Naive B cell (primary cell): ENCODE data around the gene RAB14. TPM values are rescaled to one million over a fixed set of nuclear protein-coding genes. Genes with fewer than 3 reads are reported as not detected.

ENCODE experiments used
- ATAC-seq, 2 donors: fragments of 150-1000 bp; cut with Tn5 transposase; 2 replicates each; pipeline ENCODE4 v1.10.0; 2021; ENCODE audit warnings: low read depth in 2 of 2, mild to moderate bottlenecking in 2 of 2, moderate library complexity in 2 of 2
- DNase-seq: peaks from one replicate; pipeline ENCODE4 v3.0.0; 2022
- H3K27ac Mint-ChIP-seq, 6 donors: one replicate each; pipeline ENCODE4 v1.8.0; 2020 to 2022; ENCODE audit warnings: mild to moderate bottlenecking in 6 of 6, mixed read lengths in 6 of 6, moderate library complexity in 5 of 6, inconsistent platforms in 2 of 6
- H3K27me3 Mint-ChIP-seq, 3 donors: one replicate each; pipeline ENCODE4 v1.8.0; 2021 to 2022; ENCODE audit warnings: mixed read lengths in 3 of 3, mild to moderate bottlenecking in 1 of 3
- H3K36me3 Mint-ChIP-seq, 2 donors: one replicate each; pipeline ENCODE4 v1.8.0; 2020 to 2022; ENCODE audit warnings: mixed read lengths in 2 of 2, inconsistent platforms in 1 of 2, mild to moderate bottlenecking in 1 of 2
- H3K4me1 Mint-ChIP-seq, 3 donors: one replicate each; pipeline ENCODE4 v1.8.0; 2020 to 2022; ENCODE audit warnings: mixed read lengths in 3 of 3, inconsistent platforms in 1 of 3, mild to moderate bottlenecking in 1 of 3, moderate library complexity in 1 of 3
- H3K4me3 Mint-ChIP-seq, 8 donors: one replicate each; pipeline ENCODE4 v1.8.0; 2020 to 2022; ENCODE audit warnings: mild to moderate bottlenecking in 8 of 8, mixed read lengths in 8 of 8, moderate library complexity in 8 of 8, inconsistent platforms in 2 of 8
- H3K9me3 Mint-ChIP-seq, 7 donors: one replicate each; pipeline ENCODE4 v1.8.0; 2020 to 2022; ENCODE audit warnings: mixed read lengths in 7 of 7, mild to moderate bottlenecking in 5 of 7, inconsistent platforms in 2 of 7, moderate library complexity in 1 of 7
- polyA plus RNA-seq, 6 donors: library from polyadenylated mRNA; unstranded; fragments of 300-500 nt; fragmentation: Illumina TruSeq; gene quantifications; one replicate each; pipeline ENCODE4 v1.2.3, GENCODE V29; 2021; ENCODE audit warnings: low read depth in 6 of 6

RAB14 gene
- 10 to 100 TPM; 42.2 to 49.1 (median 44.8) TPM for polyA plus RNA-seq

- DNase-seq, result peak; percentile 100
- Mint-ChIP-seq H3K9me3 (no peaks in the 10 kb centered on the region), H3K27me3 (no peaks in the 10 kb centered on the region), H3K4me3 (peak within 1 kb of the TSS; percentile 87 to 98 (median 95)), H3K27ac (peak within 1 kb of the TSS; percentile 92 to 98 (median 96)), H3K36me3 (no peaks in the 10 kb centered on the region), H3K4me1 (peaks cover 53 to 56% (median 56%) of the 10 kb centered on the region in 3 donors)
- ATAC-seq, result peak; percentile 85 to 87
Observed at GRCh38 chr9:121201738-121202533, at the start of gene RAB14. TSS of gene RAB14 (minus strand) at chr9:121201869. CDS start at chr9:121193412, 8,457 bp downstream.

GRCh38 chr9:121249563-121249962, 47.9 kb upstream of the RAB14 start:
- H3K36me3 Mint-ChIP-seq, result peaks cover 14 to 21% of the 10 kb centered on the region in 2 donors
- peak overlapping the region in 5 of 6 donors; percentile 18 to 83 (median 48) for H3K27ac Mint-ChIP-seq
- peak; percentile 27 for DNase-seq
- H3K27me3 Mint-ChIP-seq, result no peaks in the 10 kb centered on the region
- peaks cover 0 to 6% (median under 1%) of the 10 kb centered on the region in 7 donors for H3K9me3 Mint-ChIP-seq
- no peak overlapping the region for H3K4me3 Mint-ChIP-seq
- peak; percentile 91 to 98 for ATAC-seq
- H3K4me1 Mint-ChIP-seq, result peaks cover 26 to 40% (median 32%) of the 10 kb centered on the region in 3 donors

- no peak overlapping the region for H3K4me3 Mint-ChIP-seq
- peaks cover 13 to 18% (median 16%) of the 10 kb centered on the region in 3 donors for H3K4me1 Mint-ChIP-seq
- H3K27me3 Mint-ChIP-seq, result no peaks in the 10 kb centered on the region
- ATAC-seq (no peak), DNase-seq (no peak)
- H3K9me3 Mint-ChIP-seq, result peaks cover 4 to 23% (median 11%) of the 10 kb centered on the region in 7 donors
- H3K36me3 Mint-ChIP-seq, result peaks cover 18 to 36% of the 10 kb centered on the region in 2 donors
- H3K27ac Mint-ChIP-seq, result peak overlapping the region in 1 of 6 donors; percentile 44
Observed at GRCh38 chr9:121246821-121247561, 45.3 kb upstream of the RAB14 start.

GRCh38 chr9:121242959-121243346, 41.3 kb upstream of the RAB14 start:
- Mint-ChIP-seq H3K4me3 (no peak overlapping the region), H3K27me3 (no peaks in the 10 kb centered on the region), H3K9me3 (peaks cover 0 to 17% (median 10%) of the 10 kb centered on the region in 7 donors), H3K27ac (peak overlapping the region in 1 of 6 donors; percentile 20), H3K4me1 (no peaks in the 10 kb centered on the region), H3K36me3 (peaks cover 35 to 50% of the 10 kb centered on the region in 2 donors)
- DNase-seq, result no peak
- no peak for ATAC-seq

- no peak for ATAC-seq
- Mint-ChIP-seq H3K9me3 (peaks cover 0 to 17% (median 10%) of the 10 kb centered on the region in 7 donors), H3K27me3 (no peaks in the 10 kb centered on the region), H3K27ac (no peak overlapping the region), H3K36me3 (peaks cover 35 to 50% of the 10 kb centered on the region in 2 donors), H3K4me3 (no peak overlapping the region), H3K4me1 (no peaks in the 10 kb centered on the region)
- no peak for DNase-seq
Observed at GRCh38 chr9:121242219-121242958, 40.7 kb upstream of the RAB14 start.

- peaks cover 0 to 17% (median 10%) of the 10 kb centered on the region in 7 donors for H3K9me3 Mint-ChIP-seq
- H3K27me3 Mint-ChIP-seq, result no peaks in the 10 kb centered on the region
- H3K4me1 Mint-ChIP-seq, result no peaks in the 10 kb centered on the region
- H3K27ac Mint-ChIP-seq, result peak overlapping the region in 2 of 6 donors; percentile 9 to 18
- peaks cover 43 to 62% of the 10 kb centered on the region in 2 donors for H3K36me3 Mint-ChIP-seq
- ATAC-seq (no peak), DNase-seq (no peak)
- H3K4me3 Mint-ChIP-seq, result no peak overlapping the region
Observed at GRCh38 chr9:121240472-121241135, 38.9 kb upstream of the RAB14 start.

GRCh38 chr9:121239851-121240250, 38.2 kb upstream of the RAB14 start:
- Mint-ChIP-seq H3K4me1 (no peaks in the 10 kb centered on the region), H3K9me3 (peaks cover 0 to 17% (median 10%) of the 10 kb centered on the region in 7 donors), H3K4me3 (no peak overlapping the region), H3K27me3 (no peaks in the 10 kb centered on the region), H3K27ac (no peak overlapping the region), H3K36me3 (peaks cover 43 to 62% of the 10 kb centered on the region in 2 donors)
- DNase-seq (no peak), ATAC-seq (no peak)

GRCh38 chr9:121239071-121239470, 37.4 kb upstream of the RAB14 start:
- Mint-ChIP-seq H3K36me3 (peaks cover 43 to 60% of the 10 kb centered on the region in 2 donors), H3K4me1 (no peaks in the 10 kb centered on the region), H3K9me3 (peaks cover 0 to 12% (median 5%) of the 10 kb centered on the region in 7 donors), H3K4me3 (no peak overlapping the region), H3K27me3 (no peaks in the 10 kb centered on the region), H3K27ac (no peak overlapping the region)
- DNase-seq, result no peak
- ATAC-seq, result no peak

GRCh38 chr9:121237916-121238315, 36.2 kb upstream of the RAB14 start:
- H3K4me1 Mint-ChIP-seq, result no peaks in the 10 kb centered on the region
- ATAC-seq (no peak), DNase-seq (no peak)
- H3K36me3 Mint-ChIP-seq, result peaks cover 38 to 48% of the 10 kb centered on the region in 2 donors
- H3K4me3 Mint-ChIP-seq, result no peak overlapping the region
- no peaks in the 10 kb centered on the region for H3K27me3 Mint-ChIP-seq
- H3K27ac Mint-ChIP-seq, result no peak overlapping the region
- peaks cover 0 to 1% (median 0%) of the 10 kb centered on the region in 7 donors for H3K9me3 Mint-ChIP-seq

GRCh38 chr9:121235512-121235911, 33.8 kb upstream of the RAB14 start:
- peaks cover 44 to 45% of the 10 kb centered on the region in 2 donors for H3K36me3 Mint-ChIP-seq
- DNase-seq (no peak), ATAC-seq (no peak)
- no peaks in the 10 kb centered on the region for H3K9me3 Mint-ChIP-seq
- no peak overlapping the region for H3K27ac Mint-ChIP-seq
- H3K4me3 Mint-ChIP-seq, result no peak overlapping the region
- H3K27me3 Mint-ChIP-seq, result no peaks in the 10 kb centered on the region
- H3K4me1 Mint-ChIP-seq, result no peaks in the 10 kb centered on the region

GRCh38 chr9:121234832-121235161, 33.1 kb upstream of the RAB14 start:
- no peaks in the 10 kb centered on the region for H3K9me3 Mint-ChIP-seq
- no peak for DNase-seq
- no peak overlapping the region for H3K4me3 Mint-ChIP-seq
- ATAC-seq, result no peak
- H3K27me3 Mint-ChIP-seq, result no peaks in the 10 kb centered on the region
- H3K4me1 Mint-ChIP-seq, result no peaks in the 10 kb centered on the region
- peaks cover 36 to 42% of the 10 kb centered on the region in 2 donors for H3K36me3 Mint-ChIP-seq
- no peak overlapping the region for H3K27ac Mint-ChIP-seq

GRCh38 chr9:121233906-121234831, 32.5 kb upstream of the RAB14 start:
- no peaks in the 10 kb centered on the region for H3K4me1 Mint-ChIP-seq
- no peak overlapping the region for H3K27ac Mint-ChIP-seq
- no peaks in the 10 kb centered on the region for H3K9me3 Mint-ChIP-seq
- ATAC-seq (no peak), DNase-seq (no peak)
- no peak overlapping the region for H3K4me3 Mint-ChIP-seq
- peaks cover 34 to 42% of the 10 kb centered on the region in 2 donors for H3K36me3 Mint-ChIP-seq
- no peaks in the 10 kb centered on the region for H3K27me3 Mint-ChIP-seq
